KMS-11 (cell line): ENCODE measurements around the gene SCYGR3.

ENCODE experiments used
- H2AFZ ChIP-seq: fragments of 200-600 bp; sonication (generic); 2 replicates; pipeline ENCODE4 v1.6.1; 2016; ENCODE audit warnings: antibody characterized with exemption, mixed run types, low read depth
- H3K27ac ChIP-seq: fragments of 200-600 bp; sonication (generic); 2 replicates; pipeline ENCODE4 v1.6.1; 2016; ENCODE audit warnings: mild to moderate bottlenecking, mixed run types
- H3K27me3 ChIP-seq: fragments of 200-600 bp; sonication (generic); 2 replicates; pipeline ENCODE4 v1.6.1; 2017; ENCODE audit warnings: mild to moderate bottlenecking, low read depth, mixed run types, moderate library complexity; ENCODE audit not compliant: insufficient read depth
- H3K36me3 ChIP-seq: fragments of 200-600 bp; sonication (generic); 2 replicates; pipeline ENCODE4 v1.6.1; 2017; ENCODE audit warnings: mild to moderate bottlenecking, mixed run types; ENCODE audit not compliant: insufficient read depth
- H3K4me1 ChIP-seq: fragments of 200-600 bp; sonication (generic); 2 replicates; pipeline ENCODE4 v1.6.1; 2016; ENCODE audit warnings: mild to moderate bottlenecking, low read depth, mixed run types; ENCODE audit not compliant: poor library complexity, severe bottlenecking
- H3K4me2 ChIP-seq: fragments of 200-600 bp; sonication (generic); 2 replicates; pipeline ENCODE4 v1.7.0; 2016; ENCODE audit warnings: mild to moderate bottlenecking, mixed run types
- H3K4me3 ChIP-seq: fragments of 200-600 bp; sonication (generic); IDR thresholded peaks from 2 replicates; pipeline ENCODE4 v1.6.1; 2017; ENCODE audit warnings: low read depth, low read length, mixed read lengths; ENCODE audit not compliant: insufficient read depth
- H3K79me2 ChIP-seq: fragments of 200-600 bp; sonication (generic); 2 replicates; pipeline ENCODE4 v1.6.1; 2016; ENCODE audit warnings: low read depth, mixed run types; ENCODE audit not compliant: insufficient read depth
- H3K9ac ChIP-seq: fragments of 200-600 bp; sonication (generic); 2 replicates; pipeline ENCODE4 v1.6.1; 2016; ENCODE audit warnings: mild to moderate bottlenecking, mixed run types
- H4K20me1 ChIP-seq: fragments of 200-600 bp; sonication (generic); 2 replicates; pipeline ENCODE4 v1.6.1; 2016; ENCODE audit warnings: mild to moderate bottlenecking, mixed run types; ENCODE audit not compliant: insufficient read depth
- CTCF ChIP-seq: fragments of 200-600 bp; sonication (generic); conservative IDR thresholded peaks from 2 replicates; pipeline ENCODE4 v1.6.1; 2017; ENCODE audit warnings: low read depth, mild to moderate bottlenecking, antibody characterized with exemption, low read length, moderate library complexity, mixed read lengths

Gene SCYGR3

DNA sequence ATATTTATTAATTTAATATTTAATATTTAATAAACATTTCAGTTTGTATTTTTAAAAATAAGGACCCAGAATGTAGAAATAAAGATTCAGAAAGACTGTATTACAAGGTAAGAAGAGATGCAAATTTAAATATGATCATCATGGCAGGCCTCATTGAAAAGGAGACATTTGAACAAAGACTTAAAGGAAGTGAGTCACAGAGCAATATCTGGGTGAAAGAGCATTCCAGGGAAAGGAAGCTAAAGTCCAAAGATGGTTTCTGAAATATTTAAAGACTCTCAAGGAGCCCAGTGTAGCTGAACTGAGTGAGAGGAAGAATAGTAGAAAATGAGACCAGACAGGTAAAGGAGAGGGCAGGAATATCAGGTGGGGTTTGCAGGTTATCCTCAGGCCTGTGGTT, 8.6 kb upstream of the SCYGR3 start:
- no peaks in the 10 kb centered on the region for H3K79me2 ChIP-seq
- no peak overlapping the region for H3K27ac ChIP-seq
- no peak overlapping the region for H2AFZ ChIP-seq
- no peaks in the 10 kb centered on the region for H3K27me3 ChIP-seq
- no peak overlapping the region for H3K9ac ChIP-seq
- no peaks in the 10 kb centered on the region for H4K20me1 ChIP-seq
- no peak overlapping the region for H3K4me2 ChIP-seq
- H3K4me1 ChIP-seq, result no peaks in the 10 kb centered on the region
- TF ChIP-seq CTCF, result no peak
- no peak overlapping the region for H3K4me3 ChIP-seq
- H3K36me3 ChIP-seq, result no peaks in the 10 kb centered on the region

DNA sequence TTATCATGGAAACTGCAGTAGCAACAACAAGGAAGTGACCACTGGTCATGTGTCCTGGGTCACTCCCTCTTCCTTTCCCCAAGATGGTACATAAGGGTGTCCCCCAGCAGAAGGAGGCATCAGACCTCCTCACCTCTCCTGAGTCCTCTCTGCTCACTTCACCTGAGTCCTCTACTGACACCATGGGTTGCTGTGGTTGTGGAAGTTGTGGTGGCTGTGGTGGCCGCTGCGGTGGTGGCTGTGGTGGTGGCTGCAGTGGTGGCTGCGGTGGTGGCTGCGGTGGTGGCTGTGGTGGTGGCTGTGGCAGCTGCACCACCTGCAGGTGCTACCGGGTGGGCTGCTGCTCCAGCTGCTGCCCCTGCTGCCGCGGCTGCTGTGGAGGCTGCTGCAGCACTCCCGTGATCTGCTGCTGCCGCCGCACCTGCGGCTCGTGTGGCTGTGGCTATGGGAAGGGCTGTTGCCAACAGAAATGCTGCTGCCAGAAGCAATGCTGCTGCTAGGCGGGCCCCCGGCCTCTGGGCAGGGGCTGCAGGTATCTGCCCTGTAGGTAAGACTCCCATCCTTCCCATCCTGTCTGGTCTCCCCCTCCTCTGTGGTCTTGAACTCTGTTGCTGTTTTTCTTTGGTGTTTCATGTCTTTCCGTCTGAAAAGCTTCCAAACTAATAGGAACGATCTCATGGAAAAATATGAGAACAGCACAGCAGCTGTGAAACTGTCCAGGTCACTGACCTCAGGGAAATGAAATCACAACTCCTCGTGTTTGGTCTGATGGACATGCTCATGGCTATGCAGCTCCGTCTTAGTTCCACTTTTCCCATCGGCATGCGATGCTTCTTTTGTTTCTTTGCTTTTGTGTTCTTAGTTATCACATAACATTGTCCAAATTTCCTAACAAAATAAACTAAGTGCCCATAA, 2.9 kb upstream of the SCYGR3 start, which contains the start of gene SCYGR4:
Gene SCYGR4, plus strand, starts transcription at position 183 of the 915 bp plus-strand sequence. Its CDS starts 0 bp downstream, at position 183.
- Histone ChIP-seq H3K79me2 (no peaks in the 10 kb centered on the region), H3K4me1 (peaks cover 6% of the 10 kb centered on the region), H4K20me1 (no peaks in the 10 kb centered on the region), H3K36me3 (no peaks in the 10 kb centered on the region), H2AFZ (no peak within 1 kb of the TSS), H3K27ac (no peak within 1 kb of the TSS), H3K4me3 (no peak within 1 kb of the TSS), H3K9ac (no peak within 1 kb of the TSS), H3K4me2 (no peak within 1 kb of the TSS), H3K27me3 (no peaks in the 10 kb centered on the region)
- no peak for TF ChIP-seq CTCF

DNA sequence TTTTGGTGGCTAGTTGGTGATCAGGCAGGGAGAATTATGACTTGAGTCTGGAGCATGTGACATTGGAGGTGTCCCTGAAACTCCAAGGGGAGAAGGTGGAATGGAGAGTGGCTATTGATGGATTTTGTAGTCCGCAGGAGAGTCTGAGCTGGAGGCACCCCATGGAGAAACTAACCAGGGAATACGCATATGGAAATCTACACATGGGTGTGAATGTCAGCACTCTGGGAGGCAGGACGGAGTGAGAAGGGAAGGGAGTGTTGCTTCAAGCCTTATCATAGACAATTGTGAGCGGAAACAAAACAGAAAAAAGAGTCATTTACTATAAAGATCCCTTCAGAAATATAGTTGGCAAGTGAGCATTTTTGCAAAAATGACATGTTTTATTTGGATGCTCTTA, 2.0 kb upstream of the SCYGR3 start:
- no peaks in the 10 kb centered on the region for H4K20me1 ChIP-seq
- H3K4me2 ChIP-seq, result no peak overlapping the region
- no peaks in the 10 kb centered on the region for H3K36me3 ChIP-seq
- TF ChIP-seq CTCF, result no peak
- no peaks in the 10 kb centered on the region for H3K27me3 ChIP-seq
- peaks cover 6% of the 10 kb centered on the region for H3K4me1 ChIP-seq
- no peak overlapping the region for H3K9ac ChIP-seq
- H3K27ac ChIP-seq, result no peak overlapping the region
- no peaks in the 10 kb centered on the region for H3K79me2 ChIP-seq
- H3K4me3 ChIP-seq, result no peak overlapping the region
- no peak overlapping the region for H2AFZ ChIP-seq

- Histone ChIP-seq H3K79me2 (no peaks in the 10 kb centered on the region), H2AFZ (no peak overlapping the region), H3K27ac (no peak overlapping the region)
Measured at GRCh38 chr2:227615906-227616305, 1.3 kb upstream of the SCYGR3 start.

More at GRCh38 chr2:227615906-227616305, 1.3 kb upstream of the SCYGR3 start:
- no peak overlapping the region for H3K9ac ChIP-seq
- TF ChIP-seq CTCF, result no peak
- no peak overlapping the region for H3K4me3 ChIP-seq
- H3K4me2 ChIP-seq, result no peak overlapping the region
- peaks cover 6% of the 10 kb centered on the region for H3K4me1 ChIP-seq
- H4K20me1 ChIP-seq, result no peaks in the 10 kb centered on the region
- H3K27me3 ChIP-seq, result no peaks in the 10 kb centered on the region
- H3K36me3 ChIP-seq, result no peaks in the 10 kb centered on the region
